ENCODE results near the gene AFF1.

DNA sequence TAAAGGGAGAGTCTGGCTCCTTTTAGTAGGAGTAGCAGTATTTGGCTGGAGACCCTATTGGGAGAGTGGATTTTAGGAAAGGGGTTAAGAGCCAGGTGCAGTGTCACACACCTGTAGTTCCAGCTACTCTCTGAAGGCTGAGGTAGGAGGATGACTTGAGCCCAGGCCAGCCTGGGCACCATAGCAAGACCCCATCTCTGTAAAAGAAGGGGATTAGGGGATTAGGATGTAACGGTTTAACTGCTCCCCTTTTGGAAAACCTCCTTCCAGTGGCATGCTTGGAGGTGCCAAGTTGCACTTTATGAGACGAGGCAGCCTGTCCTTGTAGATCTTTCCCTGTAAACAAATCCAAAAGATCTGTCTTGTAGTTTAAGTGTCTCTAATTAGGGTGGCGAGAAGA lies 145.7 kb downstream of the AFF1 start:
- TF ChIP-seq, protein P1, sequence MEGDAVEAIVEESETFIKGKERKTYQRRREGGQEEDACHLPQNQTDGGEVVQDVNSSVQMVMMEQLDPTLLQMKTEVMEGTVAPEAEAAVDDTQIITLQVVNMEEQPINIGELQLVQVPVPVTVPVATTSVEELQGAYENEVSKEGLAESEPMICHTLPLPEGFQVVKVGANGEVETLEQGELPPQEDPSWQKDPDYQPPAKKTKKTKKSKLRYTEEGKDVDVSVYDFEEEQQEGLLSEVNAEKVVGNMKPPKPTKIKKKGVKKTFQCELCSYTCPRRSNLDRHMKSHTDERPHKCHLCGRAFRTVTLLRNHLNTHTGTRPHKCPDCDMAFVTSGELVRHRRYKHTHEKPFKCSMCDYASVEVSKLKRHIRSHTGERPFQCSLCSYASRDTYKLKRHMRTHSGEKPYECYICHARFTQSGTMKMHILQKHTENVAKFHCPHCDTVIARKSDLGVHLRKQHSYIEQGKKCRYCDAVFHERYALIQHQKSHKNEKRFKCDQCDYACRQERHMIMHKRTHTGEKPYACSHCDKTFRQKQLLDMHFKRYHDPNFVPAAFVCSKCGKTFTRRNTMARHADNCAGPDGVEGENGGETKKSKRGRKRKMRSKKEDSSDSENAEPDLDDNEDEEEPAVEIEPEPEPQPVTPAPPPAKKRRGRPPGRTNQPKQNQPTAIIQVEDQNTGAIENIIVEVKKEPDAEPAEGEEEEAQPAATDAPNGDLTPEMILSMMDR (IDR thresholded peaks at IDR 0.05) = no peak
- no peak for TF ChIP-seq POLR2A (IDR thresholded peaks at IDR 0.05)

Data from thyroid gland (tissue), 4 donors.